NCI-H1092 treated with DMSO at 0.1 percent for 48 hours (cell line): Measurements from ENCODE around the gene CCDC110.
A peak's percentile ranks its signal among the peaks of the same experiment; 100 is the strongest.

ENCODE experiments used
- DNase-seq: peaks from one replicate; lab custom pipeline; 2025; lab: John Stamatoyannopoulos, UW

CCDC110 gene

GRCh38 chr4:185472103-185472542, 590 bp upstream of the CCDC110 start:
- peak; percentile 37 for DNase-seq

GRCh38 chr4:185470501-185471195, 885 bp downstream of the CCDC110 start:
- DNase-seq, result peak; percentile 73

DNA sequence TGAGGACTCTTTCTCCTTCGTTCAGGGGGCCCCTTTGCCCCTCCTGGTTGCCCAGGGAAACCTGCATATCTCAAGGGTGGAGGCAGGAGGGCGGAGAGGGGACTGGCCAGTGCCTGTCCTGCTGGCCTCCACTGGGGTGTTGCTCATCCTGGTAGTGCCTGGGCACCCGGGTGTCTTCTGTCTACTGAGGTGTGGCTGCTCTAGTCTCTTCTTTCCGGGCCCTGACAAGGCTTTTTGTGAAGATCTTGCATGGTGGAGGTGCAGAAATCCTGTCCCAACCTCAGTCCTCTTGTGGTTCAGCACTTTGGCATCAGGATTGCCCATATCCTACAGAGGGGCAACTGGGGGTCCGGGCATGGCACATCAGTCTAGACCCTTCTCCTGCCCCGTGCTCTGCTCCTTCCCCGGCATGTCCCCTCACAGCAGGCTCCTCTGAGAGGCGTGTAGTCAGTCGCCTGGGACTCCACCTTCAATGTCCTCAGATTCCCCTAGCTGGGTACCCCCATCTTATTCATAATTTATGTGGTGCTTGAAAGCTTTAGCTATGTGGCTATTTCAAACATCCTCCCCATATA, 1.9 kb downstream of the CCDC110 start:
- DNase-seq, result no peak

DNA sequence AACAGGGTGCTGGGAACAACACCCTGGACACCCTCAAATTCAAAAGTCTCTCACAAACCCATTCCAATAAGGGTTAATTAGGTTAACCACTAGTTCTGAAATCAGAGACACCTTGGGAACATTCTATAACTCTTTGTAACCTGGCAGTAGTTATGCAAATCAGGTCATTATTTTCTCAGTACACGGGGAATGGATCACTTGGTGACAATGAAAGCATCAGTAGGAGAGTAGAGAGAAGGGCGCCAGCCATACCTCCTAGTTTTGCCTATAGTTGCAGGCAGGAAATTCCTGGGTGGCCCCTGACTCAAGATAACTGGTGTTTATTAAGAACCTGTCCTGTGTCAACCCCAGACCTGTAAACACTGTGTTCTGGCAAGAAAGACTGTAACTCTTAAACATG, 2.5 kb downstream of the CCDC110 start:
- DNase-seq, result no peak

- DNase-seq, result no peak
These were observed 3.5 kb downstream of the CCDC110 start for GRCh38 chr4:185467991-185468390.

DNA sequence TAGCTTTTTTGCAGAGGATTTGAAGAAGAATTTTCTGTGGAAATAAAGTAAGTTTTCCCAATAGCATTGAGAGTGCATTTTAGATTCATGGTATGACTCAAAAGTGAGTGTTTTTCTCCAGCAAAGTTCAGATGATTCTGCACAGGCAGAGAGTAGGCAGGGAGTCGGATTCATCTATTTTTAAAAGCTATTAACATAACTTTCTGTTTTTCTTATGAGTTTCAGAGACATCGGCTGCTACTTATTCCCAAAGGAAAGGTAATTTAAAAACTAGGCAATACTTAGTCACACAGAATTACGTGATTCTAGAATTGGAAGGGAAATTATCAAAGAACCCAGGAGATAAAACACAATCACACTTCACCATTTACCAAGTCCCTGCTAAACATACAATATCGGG, 4.4 kb downstream of the CCDC110 start:
- no peak for DNase-seq

GRCh38 chr4:185465707-185466106, 5.8 kb downstream of the CCDC110 start:
- no peak for DNase-seq

DNA sequence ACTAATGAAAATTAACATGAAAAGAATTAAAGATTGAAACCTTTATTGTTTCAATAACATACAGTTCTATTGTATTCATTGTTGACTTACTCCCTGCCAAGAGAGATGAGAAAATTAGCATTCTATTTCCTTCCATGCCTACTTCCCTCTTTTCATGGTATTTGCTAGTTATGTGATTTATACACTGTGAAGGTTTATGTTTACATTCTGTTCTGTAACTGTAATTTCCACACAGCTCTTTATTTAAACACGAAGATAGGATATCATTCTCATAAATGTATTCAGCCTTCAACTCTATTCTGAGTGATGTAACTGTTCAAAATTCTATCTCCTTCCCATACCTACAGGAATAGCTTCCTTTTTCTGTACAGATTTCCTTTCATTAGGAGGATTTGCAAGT, 6.6 kb downstream of the CCDC110 start:
- peak; percentile 23 for DNase-seq

- DNase-seq, result no peak
These were observed 7.3 kb downstream of the CCDC110 start for GRCh38 chr4:185464183-185464582.

DNA sequence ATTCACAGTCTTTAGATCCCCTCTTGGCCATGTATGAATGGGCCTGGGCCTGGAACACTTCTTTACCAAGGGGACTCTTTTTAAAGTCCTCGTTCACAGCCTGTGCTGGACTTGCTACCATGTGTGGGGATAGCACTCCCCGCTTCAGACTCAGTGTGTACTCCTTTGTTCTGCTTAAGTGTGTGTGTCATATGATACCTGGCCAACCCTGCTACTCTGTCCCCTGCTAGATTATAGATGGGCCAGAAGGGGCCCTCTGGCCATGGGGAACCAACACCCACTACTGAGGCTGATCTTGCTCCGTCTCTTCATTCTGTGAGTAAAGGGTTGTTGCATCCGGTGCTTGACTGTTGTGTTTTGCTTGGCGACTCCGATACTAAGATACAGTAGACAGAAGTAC, 8.0 kb downstream of the CCDC110 start:
- no peak for DNase-seq

- no peak for DNase-seq
These were observed 10.0 kb downstream of the CCDC110 start for GRCh38 chr4:185461565-185461964.

DNA sequence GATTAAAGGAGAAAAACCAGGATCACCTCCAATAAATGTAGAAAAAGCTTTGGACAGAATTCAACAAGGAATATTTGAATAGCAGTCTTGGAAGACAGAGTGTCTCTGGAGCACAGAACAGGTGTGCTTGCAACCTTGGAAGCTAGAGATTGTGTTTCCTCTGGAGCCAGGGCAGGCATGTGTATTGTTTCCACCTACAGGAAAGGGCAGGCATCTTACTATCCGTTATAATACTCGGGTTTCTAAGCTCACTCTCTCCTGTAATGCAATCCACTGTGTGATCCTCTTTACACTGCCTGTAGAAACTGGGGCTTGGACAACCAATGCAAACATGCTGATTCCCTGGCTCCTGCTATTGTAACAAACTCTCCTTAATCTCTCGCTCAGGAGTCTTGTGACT, 14.4 kb downstream of the CCDC110 start:
- DNase-seq, result no peak

DNA sequence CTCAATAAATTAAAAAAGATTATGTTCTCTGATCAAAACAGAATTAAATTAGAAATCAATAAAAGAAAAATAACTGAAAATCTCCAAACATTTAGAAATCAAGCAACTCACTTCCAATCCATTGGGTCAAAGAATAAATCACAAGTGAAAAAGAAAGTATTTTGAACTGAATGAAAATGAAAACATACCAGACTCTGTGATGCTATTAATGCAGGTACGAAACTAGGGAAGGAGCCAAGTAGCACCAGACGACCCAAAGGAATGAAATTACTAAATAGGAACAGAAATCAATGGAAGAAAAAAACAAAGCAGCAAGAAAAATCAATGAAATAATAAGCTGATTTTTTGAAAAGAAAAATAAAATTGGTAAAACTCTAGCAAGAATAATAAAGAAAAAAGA, 15.4 kb downstream of the CCDC110 start:
- DNase-seq, result no peak

GRCh38 chr4:185445209-185445608, 26.3 kb downstream of the CCDC110 start:
- no peak for DNase-seq

GRCh38 chr4:185441479-185441878, 30.1 kb downstream of the CCDC110 start:
- no peak for DNase-seq

DNA sequence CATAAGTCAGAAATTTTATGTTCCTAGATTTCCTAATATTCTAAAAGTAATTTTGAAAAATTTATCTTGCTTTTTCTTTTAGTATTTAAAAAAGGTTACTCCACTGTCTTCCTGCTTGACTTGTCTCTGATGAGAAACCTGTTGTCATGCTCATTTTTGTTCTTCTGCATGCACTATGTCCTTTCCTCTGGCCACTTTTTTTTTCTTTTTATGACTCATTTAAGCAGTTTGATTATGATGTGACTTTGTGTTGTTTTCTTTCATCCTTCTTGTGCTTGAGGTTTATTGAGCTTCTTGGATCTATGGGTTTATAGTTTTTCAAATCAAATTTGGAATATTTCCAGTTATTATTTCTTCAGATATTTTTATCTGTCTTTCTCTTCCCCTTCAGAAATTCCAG, 33.7 kb downstream of the CCDC110 start:
- no peak for DNase-seq

DNA sequence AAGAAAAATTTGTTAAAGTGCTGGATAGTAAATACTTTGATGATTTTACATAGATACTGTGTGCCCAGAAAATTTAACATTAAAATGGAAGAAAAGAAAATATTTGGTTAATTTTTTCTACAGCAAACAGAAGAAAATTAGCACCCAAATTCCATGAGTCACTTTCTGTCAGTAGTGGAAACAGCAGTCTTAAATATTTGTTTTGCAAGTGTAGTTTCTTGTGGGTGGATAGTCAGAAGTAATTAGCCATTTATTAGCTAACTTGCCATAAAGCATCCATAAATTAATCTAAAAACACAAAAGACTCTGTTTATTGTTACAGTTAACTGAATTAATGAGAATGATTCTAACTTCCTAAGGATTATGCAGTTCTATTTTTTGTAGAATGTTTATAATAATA, 36.1 kb downstream of the CCDC110 start:
- DNase-seq, result no peak

DNA sequence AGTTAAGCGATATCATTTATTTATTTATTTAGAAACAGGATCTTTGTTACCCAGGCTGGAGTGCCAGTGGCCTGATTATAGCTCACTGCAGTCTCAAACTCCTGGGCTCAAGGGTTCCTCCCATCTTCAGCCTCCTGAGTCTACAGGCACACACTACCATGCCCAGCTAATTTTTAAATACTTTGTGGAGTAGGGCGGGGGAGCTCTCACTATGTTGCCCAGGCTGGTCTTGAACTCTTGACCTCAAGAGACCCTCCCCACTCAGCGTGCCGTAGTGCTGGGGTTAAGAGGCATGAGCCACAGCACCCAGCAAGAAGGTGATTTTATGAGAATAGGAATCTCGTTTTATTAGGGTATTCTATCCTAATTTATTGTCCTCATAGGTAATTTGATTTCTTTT, 41.9 kb downstream of the CCDC110 start:
- DNase-seq, result no peak

- DNase-seq, result no peak
These were observed 44.4 kb downstream of the CCDC110 start for GRCh38 chr4:185426960-185427688.

DNA sequence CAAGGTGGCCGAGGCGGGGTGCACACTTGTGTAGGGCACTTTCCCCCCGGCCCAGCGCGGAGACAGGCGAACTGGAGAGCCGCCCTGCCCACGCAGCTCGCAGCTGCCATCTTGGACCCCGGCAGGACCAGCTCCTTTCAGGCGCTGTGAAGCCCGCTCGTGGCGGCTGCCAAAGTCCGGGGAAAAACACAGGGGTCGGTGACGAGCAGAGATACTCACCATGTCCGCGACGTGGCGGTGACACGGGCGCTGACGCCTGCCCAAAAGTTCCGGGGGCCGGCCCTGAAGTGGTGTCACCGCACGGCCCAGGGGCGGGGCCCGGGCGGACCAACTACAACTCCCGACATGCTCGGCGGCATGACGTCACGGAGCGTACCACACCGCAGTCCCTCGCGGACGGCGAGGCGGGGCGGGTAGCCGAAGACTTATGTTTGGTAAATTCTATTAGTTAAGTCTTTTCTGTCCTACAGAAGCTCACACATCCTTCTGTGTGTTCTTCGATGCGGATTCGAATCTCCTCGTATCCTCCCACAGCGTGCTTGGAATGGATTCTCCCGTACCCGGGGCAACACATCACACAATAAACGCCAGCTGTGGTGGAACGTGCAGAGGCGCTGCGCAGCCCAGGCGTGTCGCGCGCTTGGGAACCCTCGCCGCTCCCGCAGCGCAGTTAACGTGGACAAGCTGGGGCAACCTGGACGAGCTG, 45.7 kb downstream of the CCDC110 start, which contains the start of gene UFSP2:
UFSP2 (minus strand) TSS at position 318 of the 706 bp plus-strand sequence; CDS start at position 222, 96 bp downstream.
- peak; percentile 85 for DNase-seq

- no peak for DNase-seq
These were observed 46.5 kb downstream of the CCDC110 start for GRCh38 chr4:185424905-185425646.
